HG02943 (cell line): ENCODE results near the gene ANKRD33B.
"Not testable (repeated sequence)": the region's sequence is repeated elsewhere in the genome, so short reads cannot be mapped to it uniquely, and the experiment has no call there.

Experiments
- ATAC-seq: cut with Tn5 transposase; IDR thresholded peaks from one replicate; pipeline ENCODE4 v1.9.1; 2021; ENCODE audit warnings: mild to moderate bottlenecking, low read depth, moderate library complexity; ENCODE audit not compliant: unreplicated experiment

Gene ANKRD33B

GRCh38 chr5:10536931-10537579, 26.8 kb upstream of the ANKRD33B start:
- no peak for ATAC-seq

DNA sequence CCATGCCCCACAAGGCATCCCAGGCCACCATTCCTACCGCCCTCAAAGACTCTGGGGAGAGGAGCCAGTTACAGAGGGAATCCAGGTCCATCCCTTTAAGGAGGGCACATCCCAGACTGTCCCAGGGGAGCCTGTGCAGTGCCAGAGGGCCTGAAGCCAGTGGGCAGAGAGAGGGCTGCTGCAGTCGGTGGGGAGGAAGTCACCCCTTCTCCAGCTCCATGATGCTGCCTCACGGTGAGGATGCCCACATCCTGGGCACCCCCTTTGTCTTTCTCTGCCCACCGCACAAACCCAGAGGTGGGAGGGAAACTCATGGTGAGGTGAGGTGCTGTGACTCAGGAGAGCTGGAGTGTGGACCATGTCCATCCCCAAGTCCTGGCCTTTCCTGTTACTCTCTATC, 26.2 kb upstream of the ANKRD33B start:
- no peak for ATAC-seq

DNA sequence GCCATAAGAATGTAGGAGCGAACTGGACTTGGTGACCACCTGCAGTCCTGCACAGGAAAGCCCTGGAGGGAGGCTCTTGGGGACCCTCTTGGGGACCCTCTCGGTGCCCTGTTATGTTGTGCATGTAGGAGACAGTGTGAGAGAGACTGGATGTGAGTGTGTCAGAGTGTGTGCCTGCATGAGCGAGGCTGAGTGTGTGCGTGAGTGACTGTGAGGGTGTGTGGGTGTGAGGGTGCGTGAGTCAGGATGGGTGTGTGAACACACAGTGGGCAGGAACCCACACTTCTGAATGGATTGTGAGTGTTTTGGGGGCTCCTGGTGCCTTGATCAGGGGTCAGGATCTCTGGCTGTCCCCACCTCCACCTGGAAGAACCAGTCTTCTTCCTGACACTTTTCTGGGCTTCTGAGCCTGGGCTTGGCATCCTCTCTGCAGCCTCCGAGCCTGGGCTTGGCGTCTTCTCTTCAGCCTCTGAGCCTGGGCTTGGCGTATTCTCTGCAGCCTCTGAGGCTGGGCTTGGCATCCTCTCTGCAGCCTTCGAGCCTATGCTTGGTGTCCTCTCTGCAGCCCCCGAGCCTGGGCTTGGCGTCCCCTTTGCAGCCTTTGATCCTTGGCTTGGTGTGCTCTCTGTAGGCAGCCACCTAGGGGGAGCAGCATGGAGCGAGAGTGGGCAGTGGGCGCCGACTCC, 25.6 kb upstream of the ANKRD33B start:
- ATAC-seq, result no peak

- no peak for ATAC-seq
Observed at GRCh38 chr5:10538789-10539686, 24.8 kb upstream of the ANKRD33B start.

GRCh38 chr5:10539687-10539998, 24.2 kb upstream of the ANKRD33B start:
- ATAC-seq, result no peak

- no peak for ATAC-seq
Observed at GRCh38 chr5:10540036-10540544, 23.8 kb upstream of the ANKRD33B start.

GRCh38 chr5:10540951-10541646, 22.8 kb upstream of the ANKRD33B start:
- no peak for ATAC-seq

- ATAC-seq, result no peak
Observed at GRCh38 chr5:10542055-10542550, 21.8 kb upstream of the ANKRD33B start.

GRCh38 chr5:10543585-10544040, 20.3 kb upstream of the ANKRD33B start:
- no peak for ATAC-seq

GRCh38 chr5:10545084-10545483, 18.8 kb upstream of the ANKRD33B start:
- ATAC-seq, result no peak

DNA sequence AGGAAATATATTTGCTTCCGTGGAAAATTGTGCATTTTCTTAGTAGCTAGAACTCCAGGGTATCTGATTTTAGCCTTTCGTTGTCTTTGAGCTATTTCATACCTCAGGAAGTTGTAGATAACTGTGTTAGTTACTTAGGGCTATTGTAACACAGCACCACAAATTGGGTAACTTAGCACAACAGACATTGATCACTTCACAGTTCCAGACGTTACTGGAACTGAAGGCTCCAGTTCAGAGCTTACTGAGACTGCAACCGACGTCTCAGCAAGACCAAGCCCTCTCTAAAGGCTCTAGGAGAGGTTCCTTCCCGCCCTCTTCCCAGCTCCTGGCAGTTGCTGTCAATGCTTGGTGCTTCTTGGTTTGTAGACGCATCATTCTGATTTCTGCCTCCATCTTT, 17.7 kb upstream of the ANKRD33B start:
- ATAC-seq, result no peak

DNA sequence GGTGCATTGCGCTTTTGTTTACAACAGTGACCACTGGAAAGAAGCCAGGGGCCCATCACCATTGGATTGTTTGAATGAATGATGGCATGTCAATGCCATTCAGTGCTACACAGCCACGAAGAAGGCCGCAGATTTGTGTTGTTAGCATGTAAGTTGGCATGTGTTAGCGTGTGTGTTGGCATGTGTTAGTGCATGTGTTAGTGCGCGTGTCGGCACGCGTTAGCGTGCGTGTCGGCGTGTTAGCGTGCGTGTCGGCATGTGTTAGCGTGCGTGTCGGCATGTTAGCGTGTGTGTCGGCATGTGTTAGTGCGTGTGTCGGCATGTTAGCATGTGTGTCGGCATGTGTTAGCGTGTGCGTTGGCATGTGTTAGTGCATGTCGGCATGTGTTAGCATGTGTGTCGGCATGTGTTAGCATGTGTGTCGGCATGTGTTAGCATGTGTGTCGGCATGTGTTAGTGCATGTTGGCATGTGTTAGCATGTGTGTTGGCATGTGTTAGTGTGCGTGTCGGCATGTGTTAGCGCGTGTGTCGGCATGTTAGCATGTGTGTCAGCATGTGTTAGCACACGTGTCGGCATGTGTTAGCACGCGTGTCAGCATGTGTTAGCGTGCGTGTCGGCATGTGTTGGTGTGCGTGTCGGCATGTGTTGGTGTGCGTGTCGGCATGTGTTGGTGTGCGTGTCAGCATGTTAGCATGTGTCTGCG, 15.3 kb upstream of the ANKRD33B start:
- no peak for ATAC-seq

- not testable (repeated sequence) for ATAC-seq
Observed at GRCh38 chr5:10549123-10549514, 14.8 kb upstream of the ANKRD33B start.

DNA sequence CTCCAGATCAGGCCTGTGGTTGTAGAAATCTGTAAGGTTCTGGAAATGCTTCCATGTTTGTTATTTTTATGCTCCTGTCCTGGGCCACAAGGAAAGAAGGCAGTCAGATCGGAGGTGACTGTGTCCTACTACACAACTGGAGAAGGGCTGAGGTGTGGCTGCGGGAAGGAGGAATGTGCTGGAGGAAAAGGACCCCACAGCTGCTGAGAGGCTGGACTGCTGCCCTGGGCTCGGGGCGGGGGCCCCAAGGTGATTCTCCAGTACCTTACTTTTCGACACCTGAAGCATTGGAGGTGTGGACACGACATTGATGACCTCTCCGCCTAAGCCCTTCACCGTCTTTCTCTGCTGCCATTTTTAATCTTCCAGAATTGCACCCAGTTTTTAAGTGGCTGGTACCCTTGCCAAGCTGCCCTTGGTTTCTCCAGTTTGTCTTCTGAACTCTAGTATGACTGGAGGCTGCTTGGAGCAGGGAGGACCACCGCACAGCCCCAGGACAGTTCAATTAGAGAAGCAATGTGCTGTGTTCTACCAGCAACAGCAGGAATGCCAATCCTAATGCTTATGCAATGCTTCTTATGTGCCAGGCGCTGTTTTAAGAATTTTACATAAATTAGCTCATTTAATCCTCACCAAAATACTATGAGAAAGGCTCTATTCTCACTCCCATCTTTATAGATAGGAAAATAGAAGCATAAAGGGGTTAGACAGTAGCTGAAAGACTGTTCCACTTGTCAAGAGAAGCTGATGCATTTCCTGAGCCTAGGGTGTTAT, 13.5 kb upstream of the ANKRD33B start:
- no peak for ATAC-seq

DNA sequence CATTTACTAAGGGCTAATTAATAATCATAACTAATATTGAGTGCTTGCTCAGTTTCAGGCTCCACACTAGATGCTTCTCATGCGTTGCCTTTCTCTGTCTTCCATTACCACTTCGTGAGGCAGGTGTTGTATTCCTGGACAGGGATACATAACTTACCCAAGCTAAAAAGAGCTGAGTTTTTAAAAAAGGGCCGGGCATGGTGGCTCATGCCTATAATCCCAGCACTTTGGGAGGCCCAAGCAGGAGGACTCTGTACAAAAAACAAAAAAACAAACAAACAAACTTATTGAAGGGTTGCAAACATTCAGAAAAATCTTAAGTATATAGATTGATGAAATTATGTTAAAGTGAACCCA, 12.1 kb upstream of the ANKRD33B start:
- ATAC-seq, result no peak

- no peak for ATAC-seq
Observed at GRCh38 chr5:10552183-10553143, 11.4 kb upstream of the ANKRD33B start.

DNA sequence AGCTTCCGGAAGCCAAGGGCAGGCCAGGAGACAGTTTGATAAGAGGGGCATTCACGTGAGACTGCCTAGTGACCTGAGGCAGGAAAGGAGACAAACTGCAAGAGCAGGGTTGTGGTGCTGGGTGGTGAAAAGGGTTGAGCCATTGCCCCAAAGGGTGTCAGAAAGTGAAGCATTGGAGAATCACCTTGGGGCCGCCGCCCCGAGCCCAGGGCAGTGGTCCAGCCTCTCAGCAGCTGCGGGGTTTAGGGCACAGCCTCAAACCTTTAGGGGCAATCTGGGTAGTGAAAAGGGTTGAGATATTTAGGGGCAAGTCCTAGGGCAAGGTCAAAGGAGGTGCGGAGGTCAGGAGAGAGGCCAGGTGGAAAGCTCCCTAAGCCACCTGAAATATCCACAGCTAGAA, 10.4 kb upstream of the ANKRD33B start:
- no peak for ATAC-seq

DNA sequence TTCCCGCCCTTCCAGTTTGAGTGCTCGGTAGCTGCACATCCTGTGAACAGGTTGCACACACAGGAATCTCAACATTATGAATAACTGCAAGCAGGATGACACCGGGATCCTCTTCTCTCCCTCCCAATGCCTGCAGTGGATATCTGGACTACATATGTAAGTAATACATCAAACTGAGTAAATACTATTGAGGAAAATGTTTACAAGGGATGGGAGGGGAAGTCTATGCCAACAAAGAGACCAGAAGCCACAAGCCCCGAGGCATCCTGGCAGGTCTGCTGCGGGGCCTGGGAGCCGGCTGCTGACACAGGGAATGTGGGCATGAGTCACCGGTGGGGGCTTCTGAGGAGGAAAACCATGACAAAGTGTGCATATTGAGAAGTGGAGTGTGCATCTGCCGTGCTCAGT, 8.6 kb upstream of the ANKRD33B start:
- ATAC-seq, result no peak
